Natural killer cell treated with Interleukin-12 subunit alpha and Interleukin-12 subunit beta and Interleukin-15 and Interleukin-18, amount 100 ng/mL, for 72 hours (primary cell): ENCODE results near the gene LDB2. TPM values are rescaled to one million over a fixed set of nuclear protein-coding genes. Genes with fewer than 3 reads are reported as not detected.

Source experiments
- ATAC-seq, 2 donors: fragments of 150-1000 bp; cut with Tn5 transposase in 1 of 2; sonication (Bioruptor Pico), chemical (Tn5 transposase) in 1 of 2; 2 replicates each; pipeline ENCODE4 v1.10.0; 2021
- DNase-seq: peaks from one replicate; pipeline ENCODE4 v3.0.0; 2022; ENCODE audit warnings: low spot score
- H3K27ac Mint-ChIP-seq, 2 donors: 1 replicate in 1 of 2; 2 replicates in 1 of 2; pipeline ENCODE4 v1.8.0; 2022; ENCODE audit warnings: mixed read lengths in 2 of 2, mild to moderate bottlenecking in 1 of 2, moderate library complexity in 1 of 2
- H3K27me3 Mint-ChIP-seq, 2 donors: 1 replicate in 1 of 2; 2 replicates in 1 of 2; pipeline ENCODE4 v1.8.0; 2022; ENCODE audit warnings: mixed read lengths in 2 of 2
- H3K36me3 Mint-ChIP-seq: one replicate; pipeline ENCODE4 v1.8.0; 2022; ENCODE audit warnings: mixed read lengths
- H3K4me1 Mint-ChIP-seq, 2 donors: 1 replicate in 1 of 2; 2 replicates in 1 of 2; pipeline ENCODE4 v1.8.0; 2022; ENCODE audit warnings: low read depth in 2 of 2, mixed read lengths in 2 of 2, mild to moderate bottlenecking in 1 of 2
- H3K4me3 Mint-ChIP-seq: one replicate; pipeline ENCODE4 v1.8.0; 2022; ENCODE audit warnings: mixed read lengths
- H3K9me3 Mint-ChIP-seq: 2 replicates; pipeline ENCODE4 v1.8.0; 2022; ENCODE audit warnings: mixed read lengths
- total RNA-seq, 2 donors: library from RNA; stranded (reverse); gene quantifications; one replicate each; pipeline ENCODE4 v1.2.3, GENCODE V29; 2022

LDB2 gene
- total RNA-seq, 2 donors from 2014 or later = 0.64 to 1.4 TPM

GRCh38 chr4:16464651-16465050 lies 433.8 kb downstream of the LDB2 start:
- DNase-seq (no peak), ATAC-seq (no peak)
- H3K27me3 Mint-ChIP-seq = peaks cover 3 to 15% of the 10 kb centered on the region in 2 donors
- H3K36me3 Mint-ChIP-seq = peaks cover 4% of the 10 kb centered on the region
- H3K27ac Mint-ChIP-seq = no peak overlapping the region
- no peaks in the 10 kb centered on the region for H3K4me1 Mint-ChIP-seq
- no peaks in the 10 kb centered on the region for H3K9me3 Mint-ChIP-seq
- H3K4me3 Mint-ChIP-seq = no peak overlapping the region

GRCh38 chr4:16462656-16463055 lies 435.8 kb downstream of the LDB2 start:
- Mint-ChIP-seq H3K4me1 (no peaks in the 10 kb centered on the region), H3K4me3 (no peak overlapping the region), H3K36me3 (no peaks in the 10 kb centered on the region)

GRCh38 chr4:16461362-16461761 lies 437.1 kb downstream of the LDB2 start:
- no peak for ATAC-seq
- Mint-ChIP-seq H3K27me3 (peaks cover 5 to 13% of the 10 kb centered on the region in 2 donors), H3K4me1 (no peaks in the 10 kb centered on the region), H3K9me3 (no peaks in the 10 kb centered on the region), H3K36me3 (no peaks in the 10 kb centered on the region), H3K27ac (no peak overlapping the region), H3K4me3 (no peak overlapping the region)
- DNase-seq = no peak

More at GRCh38 chr4:16462656-16463055, 435.8 kb downstream of the LDB2 start:
- no peaks in the 10 kb centered on the region for H3K9me3 Mint-ChIP-seq
- DNase-seq (no peak), ATAC-seq (no peak)
- H3K27ac Mint-ChIP-seq = no peak overlapping the region
- peaks cover 5 to 13% of the 10 kb centered on the region in 2 donors for H3K27me3 Mint-ChIP-seq

GRCh38 chr4:16457944-16458343 lies 440.5 kb downstream of the LDB2 start:
- H3K4me1 Mint-ChIP-seq = no peaks in the 10 kb centered on the region
- ATAC-seq = no peak
- DNase-seq = no peak
- no peak overlapping the region for H3K4me3 Mint-ChIP-seq
- H3K27ac Mint-ChIP-seq = no peak overlapping the region
- H3K36me3 Mint-ChIP-seq = no peaks in the 10 kb centered on the region
- H3K9me3 Mint-ChIP-seq = no peaks in the 10 kb centered on the region
- peaks cover 5 to 13% of the 10 kb centered on the region in 2 donors for H3K27me3 Mint-ChIP-seq
